ENCODE data around the gene NEMF.
A peak's percentile ranks its signal among the peaks of the same experiment; 100 is the strongest.
"Not testable (repeated sequence)": the region's sequence is repeated elsewhere in the genome, so short reads cannot be mapped to it uniquely, and the experiment has no call there.

Gene NEMF

GRCh38 chr14:49816844-49817243 is 35.7 kb downstream of the NEMF start:
- no peak for DNase-seq (ENCODE audit: low read depth)

- not testable (repeated sequence) for DNase-seq (ENCODE audit: low read depth)
These were observed 36.5 kb downstream of the NEMF start for GRCh38 chr14:49816118-49816517.

- no peak for DNase-seq (ENCODE audit: low read depth)
These were observed 43.8 kb downstream of the NEMF start for GRCh38 chr14:49808780-49809179.

DNA sequence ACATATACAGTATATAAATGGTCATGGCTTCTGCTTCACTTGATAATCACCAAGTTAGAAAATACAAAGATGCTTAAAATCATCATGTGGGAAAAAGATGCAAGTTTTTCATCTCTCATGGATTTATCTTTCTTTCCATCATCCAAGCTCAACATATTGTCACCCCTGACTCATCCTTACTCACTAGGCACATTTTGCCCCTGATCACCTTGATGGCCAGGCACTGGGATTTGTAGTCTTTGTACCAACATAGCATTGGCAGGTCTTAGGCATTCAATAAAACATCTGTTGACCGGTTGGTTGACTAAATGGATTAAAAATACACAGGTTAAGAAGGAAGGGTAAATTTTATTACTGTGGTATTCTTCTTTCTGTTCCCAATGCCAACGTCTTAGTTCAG is 56.6 kb downstream of the NEMF start:
- DNase-seq (ENCODE audit: low read depth): no peak

DNA sequence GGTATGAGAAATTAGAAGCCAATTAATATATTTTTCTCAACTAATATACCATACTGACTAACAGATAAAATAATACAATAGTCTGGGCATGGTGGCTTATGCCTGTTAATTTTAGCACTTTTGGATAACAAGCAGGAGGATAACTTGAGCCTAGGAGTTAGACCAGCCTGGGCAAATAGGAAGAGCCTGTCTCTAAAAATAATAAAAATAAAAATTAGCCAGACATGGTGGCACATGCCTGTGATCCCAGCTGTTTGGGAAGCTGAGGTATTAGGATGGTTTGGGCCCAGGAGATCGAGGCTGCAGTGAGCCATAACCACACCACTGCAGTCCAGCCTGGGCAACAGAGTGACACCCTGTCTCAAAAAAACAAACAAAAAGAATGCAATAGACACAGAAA is 60.0 kb downstream of the NEMF start:
- DNase-seq (ENCODE audit: low read depth): no peak

DNA sequence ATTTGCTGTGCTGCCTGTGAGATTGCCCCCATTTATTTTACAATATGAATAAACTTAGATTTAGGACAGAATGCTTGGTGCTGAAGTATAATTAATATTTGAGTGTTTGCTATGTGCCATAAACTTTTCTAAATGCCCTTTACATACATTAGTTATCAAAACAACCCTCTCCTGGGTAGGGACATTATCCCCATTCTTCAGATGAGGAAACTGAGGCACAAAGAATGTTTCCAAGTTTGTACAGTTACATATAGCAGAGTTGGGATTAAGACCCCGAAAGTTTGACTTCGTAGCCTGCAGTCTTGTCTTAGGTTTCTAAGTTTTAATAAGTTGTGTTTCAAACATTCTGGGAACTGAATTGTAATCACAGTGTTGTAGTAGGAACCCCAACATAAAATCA is 66.3 kb downstream of the NEMF start:
- no peak for DNase-seq (ENCODE audit: low read depth)

- no peak for DNase-seq (ENCODE audit: low read depth)
These were observed 69.1 kb downstream of the NEMF start for GRCh38 chr14:49783394-49784014.

GRCh38 chr14:49781040-49781439 is 71.5 kb downstream of the NEMF start:
- not testable (repeated sequence) for DNase-seq (ENCODE audit: low read depth)

- no peak for DNase-seq (ENCODE audit: low read depth)
These were observed 74.2 kb downstream of the NEMF start for GRCh38 chr14:49778421-49778820.

DNA sequence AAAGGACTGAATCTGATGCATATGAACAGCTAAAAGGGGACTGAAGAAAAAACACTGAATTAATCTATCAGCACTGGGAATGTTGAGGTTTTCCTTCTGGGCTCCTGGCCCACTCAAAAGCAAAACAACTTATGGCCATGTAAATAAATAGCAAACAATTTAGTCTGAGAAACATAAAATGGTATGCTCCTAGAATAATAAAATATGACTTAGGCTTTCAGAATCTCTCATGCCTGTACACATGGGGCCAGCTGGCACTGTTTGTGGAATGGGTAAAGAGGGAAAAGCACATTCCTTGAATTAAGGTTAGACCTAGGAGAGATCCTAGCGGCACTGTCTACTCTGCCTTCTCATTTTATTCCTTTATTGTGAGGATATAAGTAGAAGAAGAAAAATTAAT is 78.5 kb downstream of the NEMF start:
- DNase-seq (ENCODE audit: low read depth): no peak

DNA sequence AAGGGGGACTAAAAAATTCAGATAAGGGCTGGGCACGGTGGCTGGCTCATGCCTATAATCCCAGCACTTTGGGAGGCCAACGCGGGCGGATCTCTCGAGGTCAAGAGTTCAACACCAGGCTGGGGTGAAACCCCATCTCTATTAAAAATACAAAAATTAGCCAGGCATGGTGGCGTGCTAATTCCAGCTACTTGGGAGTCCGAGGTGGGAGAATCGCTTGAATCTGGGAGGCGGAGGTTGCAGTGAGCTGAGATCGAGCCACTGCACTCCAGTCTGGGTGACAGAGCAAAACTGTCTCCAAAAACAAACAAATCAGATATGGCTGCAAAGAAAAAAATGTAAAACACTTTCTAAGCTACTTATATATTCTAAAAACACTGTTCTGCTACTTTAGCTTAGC is 80.9 kb downstream of the NEMF start:
- DNase-seq (ENCODE audit: low read depth): not testable (repeated sequence)

DNA sequence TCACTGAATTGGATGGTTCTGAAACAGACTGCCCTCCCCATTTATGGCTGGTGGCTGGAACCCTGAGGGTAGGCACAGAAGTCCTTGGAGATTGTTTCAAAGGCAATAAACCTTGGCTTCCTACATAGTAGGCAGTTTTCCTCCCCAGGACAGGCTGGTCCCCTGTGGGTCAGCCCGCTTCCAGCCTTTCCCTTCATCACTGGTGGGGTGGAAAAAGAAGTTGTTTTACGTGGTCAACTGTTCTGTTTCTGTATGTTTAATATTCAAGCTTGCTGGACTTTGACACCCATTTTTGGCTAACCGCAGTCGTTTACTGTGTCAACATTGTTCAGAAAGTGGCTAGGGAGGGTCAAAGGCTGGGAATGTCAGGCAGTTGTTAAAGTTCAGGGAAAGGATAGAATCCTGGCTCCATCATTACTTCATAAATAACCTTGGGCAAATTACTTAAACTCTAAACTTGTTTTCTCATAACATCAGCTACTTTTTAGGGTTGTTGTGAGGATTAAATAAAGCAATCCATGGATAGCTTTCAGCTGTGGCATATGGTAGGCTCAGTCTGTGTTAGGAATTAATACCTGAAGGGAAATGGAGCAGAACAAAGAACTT is 82.3 kb downstream of the NEMF start:
- no peak for DNase-seq (ENCODE audit: low read depth)

- DNase-seq (ENCODE audit: low read depth): no peak
These were observed 82.9 kb downstream of the NEMF start for GRCh38 chr14:49769581-49770211.

- DNase-seq (ENCODE audit: low read depth): no peak
These were observed 83.4 kb downstream of the NEMF start for GRCh38 chr14:49769171-49769570.

- peak; percentile 57 for DNase-seq (ENCODE audit: low read depth)
These were observed 84.1 kb downstream of the NEMF start for GRCh38 chr14:49768301-49769121.

GRCh38 chr14:49767571-49768300 is 84.9 kb downstream of the NEMF start, which contains the start of gene KLHDC2:
TSS of gene KLHDC2 (plus strand) at chr14:49768153. CDS start at chr14:49768469, 316 bp downstream.
- DNase-seq (ENCODE audit: low read depth): peak; percentile 82

- DNase-seq (ENCODE audit: low read depth): no peak
These were observed 85.4 kb downstream of the NEMF start for GRCh38 chr14:49767270-49767570.

GRCh38 chr14:49766839-49767238 is 85.7 kb downstream of the NEMF start:
- no peak for DNase-seq (ENCODE audit: low read depth)

DNA sequence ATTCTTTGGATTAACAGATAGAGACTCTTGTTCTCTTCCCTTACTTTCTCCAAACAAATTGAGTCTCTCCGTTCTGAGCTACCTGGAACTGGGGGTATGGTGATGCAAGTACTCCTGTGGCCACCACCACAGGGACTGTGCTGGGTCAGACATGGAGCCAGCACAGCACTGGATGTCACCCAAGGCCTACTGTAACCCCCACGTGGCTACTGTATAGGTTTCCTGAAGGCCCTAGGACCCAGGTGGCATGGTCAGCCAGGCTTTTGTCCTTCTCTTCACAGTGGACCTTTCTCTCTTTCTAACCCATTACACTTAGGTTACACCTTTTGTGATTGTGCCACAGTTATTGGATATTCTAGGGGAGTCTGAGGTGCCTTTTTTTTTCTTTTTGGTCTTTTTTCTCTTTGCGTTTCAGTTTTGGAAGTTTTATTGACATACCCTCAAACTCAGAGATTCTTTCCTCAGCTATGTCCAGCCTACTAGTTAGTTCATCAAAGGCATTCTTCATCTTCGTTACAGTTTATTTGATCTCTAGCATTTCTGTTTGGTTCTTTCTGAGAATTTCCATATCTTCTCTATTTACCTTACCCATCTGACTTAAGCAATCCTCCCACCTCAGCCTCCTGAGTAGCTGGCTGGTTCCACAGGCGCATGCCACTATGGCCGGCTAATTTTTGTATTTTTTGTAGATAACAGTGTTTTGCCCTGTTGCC is 90.6 kb downstream of the NEMF start:
- DNase-seq (ENCODE audit: low read depth): no peak

GRCh38 chr14:49755378-49755777 is 97.2 kb downstream of the NEMF start:
- DNase-seq (ENCODE audit: low read depth): no peak

- DNase-seq (ENCODE audit: low read depth): no peak
These were observed 98.0 kb downstream of the NEMF start for GRCh38 chr14:49754570-49755097.
